Kidney epithelial cell (primary cell): Measurements from ENCODE around the gene ANKMY1. TPM values are rescaled to one million over a fixed set of nuclear protein-coding genes. Genes with fewer than 3 reads are reported as not detected.

ENCODE experiments used
- DNase-seq: peaks from one replicate; pipeline ENCODE4 v3.0.0-alpha.2; 2010; ENCODE audit warnings: low read depth
- H3K27me3 ChIP-seq: 2 replicates; pipeline ENCODE4 v1.6.0; 2011; ENCODE audit warnings: low read length; ENCODE audit not compliant: control insufficient read depth, insufficient read depth
- H3K36me3 ChIP-seq: 2 replicates; pipeline ENCODE4 v1.5.1; 2011; ENCODE audit warnings: low read length; ENCODE audit not compliant: control insufficient read depth, insufficient read depth
- H3K4me3 ChIP-seq: 2 replicates; pipeline ENCODE4 v1.5.1; 2011; ENCODE audit warnings: low read depth, mild to moderate bottlenecking, control low read depth, low read length
- CTCF ChIP-seq: IDR thresholded peaks from 2 replicates; pipeline ENCODE4 v1.5.1; 2011; ENCODE audit warnings: mild to moderate bottlenecking, moderate library complexity, low read length, control low read depth, inconsistent platforms; ENCODE audit not compliant: insufficient read depth, poor library complexity, severe bottlenecking
- total RNA-seq: library from RNA; depleted of rRNA; stranded (reverse); fragments of >200 nt; gene quantifications from 2 replicates; pipeline ENCODE4 v1.2.3, GENCODE V29; 2015

Gene ANKMY1
- total RNA-seq, 1 donor from 2014 or later, result 7.1 TPM

- Histone ChIP-seq H3K36me3 (no peaks in the 10 kb centered on the region), H3K27me3 (peaks cover 3% of the 10 kb centered on the region), H3K4me3 (no peak overlapping the region)
- DNase-seq, result no peak
- no peak for TF ChIP-seq CTCF
These were observed 76.8 kb downstream of the ANKMY1 start for GRCh38 chr2:240480834-240481623.

- Histone ChIP-seq H3K27me3 (peaks cover 3% of the 10 kb centered on the region), H3K4me3 (no peak overlapping the region), H3K36me3 (no peaks in the 10 kb centered on the region)
- DNase-seq, result no peak
- no peak for TF ChIP-seq CTCF
These were observed 78.7 kb downstream of the ANKMY1 start for GRCh38 chr2:240479111-240479501.

- H3K4me3 ChIP-seq, result no peak overlapping the region
- no peaks in the 10 kb centered on the region for H3K36me3 ChIP-seq
- TF ChIP-seq CTCF, result no peak
- no peak for DNase-seq
- peaks cover 3% of the 10 kb centered on the region for H3K27me3 ChIP-seq
These were observed 79.3 kb downstream of the ANKMY1 start for GRCh38 chr2:240478346-240479110.

GRCh38 chr2:240477916-240478315 lies 79.9 kb downstream of the ANKMY1 start:
- H3K36me3 ChIP-seq, result no peaks in the 10 kb centered on the region
- no peak for DNase-seq
- no peak overlapping the region for H3K4me3 ChIP-seq
- H3K27me3 ChIP-seq, result peaks cover 3% of the 10 kb centered on the region
- no peak for TF ChIP-seq CTCF

- Histone ChIP-seq H3K36me3 (no peaks in the 10 kb centered on the region), H3K4me3 (no peak overlapping the region), H3K27me3 (no peaks in the 10 kb centered on the region)
- no peak for TF ChIP-seq CTCF
- no peak for DNase-seq
These were observed 84.6 kb downstream of the ANKMY1 start for GRCh38 chr2:240473211-240473610.
